ENCODE data around the gene MYH15. TPM values are rescaled to one million over a fixed set of nuclear protein-coding genes. Genes with fewer than 3 reads are reported as not detected.

Gene MYH15
- total RNA-seq, 1 donor from 2014 or later: 1.0 TPM

DNA sequence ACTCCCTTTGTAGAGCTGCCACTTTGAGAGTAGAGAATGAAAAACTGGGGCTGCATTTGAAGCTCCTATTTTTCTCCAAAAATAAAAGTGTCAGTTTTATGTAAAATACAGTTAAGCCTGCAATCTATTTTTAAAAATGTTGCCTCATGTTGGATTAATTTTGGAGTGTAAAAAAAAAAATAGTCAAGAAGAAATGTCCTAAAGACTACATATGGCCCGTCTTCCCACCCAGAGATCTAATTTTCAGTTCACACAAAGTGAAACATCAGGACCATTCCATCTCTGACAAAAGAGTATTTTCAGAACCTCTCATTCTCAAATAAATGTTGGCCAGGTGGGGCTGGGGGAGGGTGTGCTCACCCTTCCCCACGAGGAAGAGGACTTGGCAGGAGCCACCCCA, 151.4 kb downstream of the MYH15 start:
- TF ChIP-seq CTCF (IDR thresholded peaks at IDR 0.05; ENCODE audit: partially characterized antibody, unreplicated experiment): no peak
- Mint-ChIP-seq H3K9me3 (ENCODE audit: unreplicated experiment) (no peaks in the 10 kb centered on the region), H3K27ac (ENCODE audit: unreplicated experiment) (no peak overlapping the region)

DNA sequence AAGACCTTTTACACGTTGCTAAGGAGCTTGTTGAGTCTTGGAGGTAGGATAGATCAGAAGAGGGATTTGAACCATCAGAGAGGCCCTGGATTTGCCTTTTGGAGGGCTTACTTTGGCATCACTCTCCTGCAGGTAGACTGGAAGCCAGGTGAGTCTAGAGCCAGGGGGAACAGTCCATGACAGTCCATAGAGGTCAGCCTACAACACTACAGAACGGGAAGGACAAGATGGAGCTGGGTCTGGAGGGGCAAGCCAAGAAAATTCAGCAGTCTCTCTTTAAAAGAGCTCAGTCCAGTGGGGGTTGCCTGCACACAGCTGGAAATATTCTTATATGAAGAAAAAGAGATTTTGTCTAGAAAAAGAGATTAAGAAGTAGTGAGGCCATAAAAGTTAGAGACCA, 153.4 kb downstream of the MYH15 start:
- no peak overlapping the region for H3K4me3 Mint-ChIP-seq (ENCODE audit: unreplicated experiment)
- no peaks in the 10 kb centered on the region for H3K4me1 Mint-ChIP-seq (ENCODE audit: low read depth, unreplicated experiment)
- no peak for TF ChIP-seq CTCF (IDR thresholded peaks at IDR 0.05; ENCODE audit: partially characterized antibody, unreplicated experiment)
- H3K9me3 Mint-ChIP-seq (ENCODE audit: unreplicated experiment): no peaks in the 10 kb centered on the region
- no peaks in the 10 kb centered on the region for H3K27me3 Mint-ChIP-seq (ENCODE audit: unreplicated experiment)
- DNase-seq: no peak
- no peaks in the 10 kb centered on the region for H3K36me3 Mint-ChIP-seq (ENCODE audit: unreplicated experiment)
- H3K27ac Mint-ChIP-seq (ENCODE audit: unreplicated experiment): no peak overlapping the region

More for the DNA sequence above, 151.4 kb downstream of the MYH15 start:
- H3K4me1 Mint-ChIP-seq (ENCODE audit: low read depth, unreplicated experiment): no peaks in the 10 kb centered on the region
- no peak overlapping the region for H3K4me3 Mint-ChIP-seq (ENCODE audit: unreplicated experiment)
- H3K36me3 Mint-ChIP-seq (ENCODE audit: unreplicated experiment): no peaks in the 10 kb centered on the region
- no peaks in the 10 kb centered on the region for H3K27me3 Mint-ChIP-seq (ENCODE audit: unreplicated experiment)
- no peak for DNase-seq

GRCh38 chr3:108354562-108354961, 155.8 kb downstream of the MYH15 start:
- DNase-seq: no peak
- Mint-ChIP-seq H3K4me1 (ENCODE audit: low read depth, unreplicated experiment) (no peaks in the 10 kb centered on the region), H3K36me3 (ENCODE audit: unreplicated experiment) (no peaks in the 10 kb centered on the region), H3K27me3 (ENCODE audit: unreplicated experiment) (no peaks in the 10 kb centered on the region), H3K9me3 (ENCODE audit: unreplicated experiment) (no peaks in the 10 kb centered on the region), H3K27ac (ENCODE audit: unreplicated experiment) (no peak overlapping the region), H3K4me3 (ENCODE audit: unreplicated experiment) (no peak overlapping the region)
- TF ChIP-seq CTCF (IDR thresholded peaks at IDR 0.05; ENCODE audit: partially characterized antibody, unreplicated experiment): no peak

GRCh38 chr3:108352176-108352575, 158.2 kb downstream of the MYH15 start:
- Mint-ChIP-seq H3K27ac (ENCODE audit: unreplicated experiment) (no peak overlapping the region), H3K36me3 (ENCODE audit: unreplicated experiment) (no peaks in the 10 kb centered on the region), H3K27me3 (ENCODE audit: unreplicated experiment) (no peaks in the 10 kb centered on the region), H3K4me1 (ENCODE audit: low read depth, unreplicated experiment) (no peaks in the 10 kb centered on the region), H3K4me3 (ENCODE audit: unreplicated experiment) (no peak overlapping the region), H3K9me3 (ENCODE audit: unreplicated experiment) (no peaks in the 10 kb centered on the region)
- TF ChIP-seq CTCF (IDR thresholded peaks at IDR 0.05; ENCODE audit: partially characterized antibody, unreplicated experiment): no peak
- DNase-seq: no peak

- DNase-seq: no peak
- H3K9me3 Mint-ChIP-seq (ENCODE audit: unreplicated experiment): no peaks in the 10 kb centered on the region
- no peak for TF ChIP-seq CTCF (IDR thresholded peaks at IDR 0.05; ENCODE audit: partially characterized antibody, unreplicated experiment)
- H3K27me3 Mint-ChIP-seq (ENCODE audit: unreplicated experiment): no peaks in the 10 kb centered on the region
- no peak overlapping the region for H3K27ac Mint-ChIP-seq (ENCODE audit: unreplicated experiment)
- H3K36me3 Mint-ChIP-seq (ENCODE audit: unreplicated experiment): no peaks in the 10 kb centered on the region
- peaks cover 6% of the 10 kb centered on the region for H3K4me1 Mint-ChIP-seq (ENCODE audit: low read depth, unreplicated experiment)
- no peak overlapping the region for H3K4me3 Mint-ChIP-seq (ENCODE audit: unreplicated experiment)
Measured at GRCh38 chr3:108346301-108347227, 163.8 kb downstream of the MYH15 start.
